GM18526 (cell line): Measurements from ENCODE around the gene CXCL10.

ENCODE experiments used
- POLR2A ChIP-seq: IDR thresholded peaks from 3 replicates; pipeline ENCODE4 v1.6.1; 2011; ENCODE audit not compliant: insufficient read length; ENCODE audit errors: extremely low read depth

CXCL10 gene

DNA sequence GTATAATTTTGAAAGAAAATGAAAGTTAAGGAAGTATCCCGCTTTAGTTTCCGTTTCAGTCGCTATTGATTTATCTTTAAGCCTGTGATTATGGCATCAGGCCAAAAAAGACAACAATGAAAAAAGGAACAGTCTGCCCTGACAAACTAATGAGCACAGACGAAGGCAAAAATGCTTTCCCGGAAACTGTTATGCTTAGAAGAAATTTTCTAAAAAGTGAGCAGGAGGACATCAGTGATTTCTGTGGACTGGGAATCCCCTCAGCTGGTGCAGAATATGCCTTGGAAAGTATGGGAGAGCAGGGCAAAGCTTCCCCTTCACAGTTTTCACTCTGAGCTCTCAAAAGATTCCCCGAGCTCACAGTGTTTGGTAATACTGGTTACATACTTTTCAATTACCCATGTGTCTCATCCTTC, 5.1 kb upstream of the CXCL10 start:
- no peak for TF ChIP-seq POLR2A

DNA sequence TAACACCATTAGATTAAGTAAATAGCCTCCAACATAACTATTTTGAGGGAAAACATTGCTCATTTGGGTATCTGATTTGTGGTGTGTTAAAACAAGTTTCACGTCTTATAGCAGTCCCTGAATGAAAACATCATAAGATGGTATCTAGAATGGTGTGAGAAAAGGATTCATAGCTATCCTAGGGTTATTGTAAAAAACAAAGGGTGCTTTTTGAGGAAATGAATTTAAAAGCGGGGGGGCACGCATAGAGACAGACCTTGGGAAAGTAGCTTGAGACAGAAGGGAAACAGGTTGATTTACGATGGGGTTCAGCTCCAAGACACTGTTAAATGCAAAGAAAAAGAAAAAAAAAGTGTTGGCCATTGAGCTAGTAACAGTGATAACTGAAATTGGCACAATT, 768 bp upstream of the CXCL10 start:
- no peak for TF ChIP-seq POLR2A

DNA sequence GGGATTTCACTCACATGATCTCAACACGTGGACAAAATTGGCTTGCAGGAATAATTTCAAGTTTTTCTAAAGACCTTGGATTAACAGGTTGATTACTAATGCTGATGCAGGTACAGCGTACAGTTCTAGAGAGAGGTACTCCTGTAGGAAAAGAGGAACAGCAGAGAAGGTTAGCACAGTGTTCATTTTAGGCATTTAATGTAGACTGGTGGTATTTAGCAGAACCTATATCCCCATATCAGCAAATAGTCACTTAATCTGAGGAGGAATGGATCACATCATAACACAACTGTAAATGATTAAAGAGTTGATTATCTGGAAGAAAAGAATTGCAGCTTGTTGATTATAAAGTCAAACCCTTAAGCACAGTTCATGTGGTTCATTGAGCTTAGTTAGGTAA, 620 bp downstream of the CXCL10 start:
- no peak for TF ChIP-seq POLR2A

DNA sequence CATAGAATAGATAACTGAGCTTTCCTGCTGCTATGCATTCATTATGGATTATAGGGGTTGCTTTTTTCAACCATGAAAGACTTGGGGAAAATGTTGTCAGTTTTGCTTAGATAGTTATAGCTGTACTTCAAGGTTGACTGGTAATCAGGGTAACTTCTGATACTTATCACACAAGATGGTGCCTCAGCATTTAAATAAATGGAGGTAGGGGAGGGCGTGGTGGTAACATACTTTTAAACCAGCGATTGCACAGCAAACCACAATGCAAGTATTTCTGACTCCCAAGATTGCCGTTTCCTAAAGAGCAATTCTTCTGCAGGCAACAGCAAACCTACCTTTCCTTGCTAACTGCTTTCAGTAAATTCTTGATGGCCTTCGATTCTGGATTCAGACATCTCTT, 1.3 kb downstream of the CXCL10 start:
- no peak for TF ChIP-seq POLR2A

DNA sequence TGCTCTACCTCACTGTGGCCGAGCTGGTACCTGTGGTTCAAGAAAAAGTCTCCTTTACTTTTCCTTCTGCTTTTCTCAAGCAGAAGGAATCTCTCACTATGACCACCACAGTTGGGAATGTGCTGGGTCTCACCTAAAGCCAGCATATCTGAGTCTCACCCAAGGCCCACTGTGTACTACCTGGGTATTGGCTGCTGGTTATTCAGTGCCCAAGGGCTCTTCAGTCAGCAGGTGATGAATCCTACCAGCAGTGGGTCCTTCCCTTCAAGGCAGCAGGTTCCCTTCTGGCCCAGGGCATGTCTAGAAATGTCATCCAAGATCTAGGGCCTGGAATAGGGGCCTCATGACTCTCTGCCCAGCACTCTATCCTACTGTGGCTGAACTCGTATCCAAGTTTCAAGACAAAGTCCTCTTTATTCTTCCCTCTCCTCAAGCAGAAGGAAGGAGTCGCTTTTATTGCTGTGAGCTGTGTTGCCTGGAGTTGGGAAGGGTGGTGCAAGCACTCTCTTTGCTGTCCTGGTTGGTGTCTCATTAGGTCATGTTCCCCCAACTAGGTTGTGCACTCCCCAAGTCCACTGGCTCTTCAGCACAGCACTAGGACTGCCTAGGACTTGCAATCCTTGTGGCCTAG, 6.1 kb downstream of the CXCL10 start:
- TF ChIP-seq POLR2A, result no peak

DNA sequence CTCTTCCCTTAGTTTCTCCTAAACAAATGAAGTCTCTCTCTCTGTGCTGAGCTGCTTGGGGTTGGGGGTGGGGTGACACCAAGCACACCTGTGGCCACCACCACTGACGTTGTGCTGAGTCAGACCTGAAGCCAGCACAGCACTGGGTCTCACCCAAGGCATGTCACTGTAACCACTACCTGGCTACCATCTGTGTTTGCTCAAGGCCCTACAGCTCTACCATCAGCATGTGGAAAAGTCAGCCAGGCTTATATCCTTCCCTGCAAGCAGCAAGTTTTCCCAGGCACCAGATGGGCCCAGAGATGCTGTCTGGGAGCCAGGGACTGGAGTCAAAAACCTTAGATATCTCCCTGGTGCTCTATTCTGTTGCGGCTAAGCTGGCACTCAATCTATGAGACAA, 6.9 kb downstream of the CXCL10 start:
- TF ChIP-seq POLR2A, result no peak

DNA sequence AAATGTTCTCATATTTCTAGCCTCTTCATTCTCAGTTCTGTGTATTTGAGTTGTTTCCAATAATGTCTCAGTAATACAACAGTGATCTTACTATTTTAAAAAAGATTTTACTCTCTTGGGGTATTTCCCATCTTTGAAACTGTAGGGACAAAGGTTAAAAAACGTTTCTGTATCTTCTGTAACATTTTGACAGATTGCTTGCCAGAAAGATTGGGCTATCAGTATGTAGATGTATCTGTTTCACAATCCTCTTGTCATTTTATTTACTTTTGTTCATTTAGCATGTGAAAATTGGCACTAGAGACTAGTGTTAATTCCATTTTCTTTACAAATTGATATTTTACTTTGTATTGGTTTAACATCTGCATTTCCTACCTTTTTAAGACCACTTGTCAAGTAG, 9.8 kb downstream of the CXCL10 start:
- no peak for TF ChIP-seq POLR2A

DNA sequence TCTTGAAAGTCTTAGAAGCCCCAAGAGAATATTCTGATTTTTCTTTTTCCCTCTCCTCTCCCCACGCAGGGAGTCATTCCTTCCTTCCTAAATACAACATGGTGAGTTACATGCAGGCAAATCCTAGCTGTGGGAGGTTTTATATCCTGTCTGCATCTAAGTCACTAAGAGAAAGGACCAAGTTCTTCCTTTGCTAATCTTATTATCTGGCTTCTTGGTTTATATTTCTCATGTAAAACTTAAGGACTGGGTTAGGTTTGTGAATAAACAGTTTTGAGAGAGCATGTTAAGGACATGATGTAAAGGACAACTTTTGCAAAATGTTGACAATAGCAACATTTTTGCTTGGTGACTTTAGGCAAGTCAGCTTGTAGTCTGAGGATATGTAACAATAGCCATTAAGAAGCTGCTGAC, 10.9 kb downstream of the CXCL10 start:
- TF ChIP-seq POLR2A, result no peak

DNA sequence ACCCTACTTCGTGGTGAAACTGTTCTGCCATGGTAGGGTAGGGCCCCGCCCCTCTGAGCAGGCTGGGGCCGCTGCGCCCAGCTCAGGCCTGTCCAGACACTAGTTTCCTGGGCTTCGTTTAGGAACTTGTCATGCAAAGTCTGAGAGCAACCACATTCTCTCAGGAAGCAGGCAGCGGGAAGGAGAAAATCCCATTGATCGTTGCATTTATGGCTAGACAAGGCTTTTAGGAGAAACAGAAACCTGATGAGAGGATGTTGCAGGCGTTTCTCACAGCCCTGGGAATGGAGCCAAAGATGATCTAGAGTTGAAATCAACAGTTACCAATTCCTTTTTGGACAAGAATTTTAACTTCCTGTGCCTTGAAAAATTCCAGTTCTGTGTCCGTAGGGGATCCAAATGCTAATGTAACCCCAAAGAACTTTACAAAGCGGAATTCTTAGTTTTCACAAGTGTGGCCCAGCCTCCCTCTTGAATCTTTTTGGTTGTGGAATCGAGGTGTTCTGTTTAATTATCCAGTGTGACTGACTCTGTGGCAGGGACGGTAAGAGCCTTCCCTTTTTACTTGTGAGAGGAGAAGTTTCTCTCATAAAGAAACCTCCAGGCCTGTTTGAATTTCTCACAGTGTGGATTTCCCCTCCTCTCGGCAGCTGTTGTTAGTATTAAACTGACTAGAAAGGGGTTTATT, 11.5 kb downstream of the CXCL10 start:
- no peak for TF ChIP-seq POLR2A

DNA sequence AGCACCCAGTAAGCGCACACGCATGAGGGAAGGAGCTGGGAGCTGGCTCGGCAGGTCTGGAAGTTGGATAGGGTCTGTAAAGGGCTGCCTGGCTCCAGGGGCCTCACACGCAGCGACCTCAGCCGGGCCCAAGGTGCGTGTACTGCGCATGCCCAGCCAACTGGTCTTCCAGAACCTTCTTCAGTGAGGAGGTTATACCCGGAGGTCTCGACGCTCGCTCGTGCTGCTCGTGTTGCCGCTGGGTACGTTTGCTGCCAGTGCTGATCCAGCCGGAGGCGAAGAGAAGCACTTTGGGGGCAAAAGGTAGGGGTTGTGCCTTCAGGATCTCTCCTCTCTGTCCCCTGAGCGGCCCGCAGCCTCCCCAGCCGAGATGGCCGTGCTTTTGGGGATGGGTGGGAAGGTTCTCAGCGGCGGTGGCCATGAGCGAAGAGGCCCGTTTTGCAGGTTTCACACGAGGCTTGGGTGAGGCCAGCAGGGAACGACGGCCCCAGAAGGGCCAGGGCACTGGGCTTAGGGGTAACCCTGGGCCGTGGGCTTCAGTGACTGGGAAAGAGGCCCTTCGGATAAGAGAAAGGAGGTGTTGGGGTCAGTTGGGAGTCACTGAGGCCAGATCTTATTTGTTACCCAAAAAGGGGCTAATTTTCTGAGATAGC, 12.2 kb downstream of the CXCL10 start:
- TF ChIP-seq POLR2A, result no peak

DNA sequence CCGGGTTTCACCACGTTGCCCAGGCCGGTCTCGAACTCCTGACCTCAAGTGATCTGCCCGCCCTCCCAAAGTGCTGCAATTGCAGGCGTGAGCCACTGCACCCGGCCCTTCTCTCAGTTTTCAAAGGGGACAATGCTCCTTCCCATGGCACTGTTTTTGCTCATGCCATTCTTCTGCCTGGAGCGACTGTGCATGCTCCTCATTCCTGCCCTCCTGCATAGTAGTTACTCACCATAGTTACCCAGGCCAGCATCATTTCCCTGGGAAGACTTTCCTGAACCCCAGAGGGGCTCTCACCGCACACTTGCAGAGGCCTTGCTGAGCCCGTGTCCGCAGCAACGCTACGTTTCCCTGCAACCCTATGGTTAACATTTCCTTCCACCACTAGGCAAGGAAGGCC, 12.7 kb downstream of the CXCL10 start:
- no peak for TF ChIP-seq POLR2A

DNA sequence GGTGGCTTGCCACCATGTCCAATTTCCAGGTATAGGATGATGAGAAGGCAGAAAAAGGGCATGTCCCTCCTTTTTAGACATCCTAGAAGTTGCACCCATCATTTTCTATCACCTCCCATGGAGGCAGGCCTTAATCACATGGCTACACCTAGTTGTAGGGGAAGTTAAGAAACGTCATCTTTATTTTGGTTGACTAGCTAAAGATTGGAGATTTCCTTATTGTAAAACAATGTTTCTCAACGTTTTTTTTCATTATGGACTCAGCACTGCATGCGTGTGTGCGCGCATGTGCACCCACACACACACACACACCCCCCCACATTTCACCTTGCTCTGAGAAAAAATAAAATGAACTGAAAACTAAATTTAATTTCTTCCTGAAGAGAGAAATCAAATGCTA, 14.0 kb downstream of the CXCL10 start:
- TF ChIP-seq POLR2A, result no peak

DNA sequence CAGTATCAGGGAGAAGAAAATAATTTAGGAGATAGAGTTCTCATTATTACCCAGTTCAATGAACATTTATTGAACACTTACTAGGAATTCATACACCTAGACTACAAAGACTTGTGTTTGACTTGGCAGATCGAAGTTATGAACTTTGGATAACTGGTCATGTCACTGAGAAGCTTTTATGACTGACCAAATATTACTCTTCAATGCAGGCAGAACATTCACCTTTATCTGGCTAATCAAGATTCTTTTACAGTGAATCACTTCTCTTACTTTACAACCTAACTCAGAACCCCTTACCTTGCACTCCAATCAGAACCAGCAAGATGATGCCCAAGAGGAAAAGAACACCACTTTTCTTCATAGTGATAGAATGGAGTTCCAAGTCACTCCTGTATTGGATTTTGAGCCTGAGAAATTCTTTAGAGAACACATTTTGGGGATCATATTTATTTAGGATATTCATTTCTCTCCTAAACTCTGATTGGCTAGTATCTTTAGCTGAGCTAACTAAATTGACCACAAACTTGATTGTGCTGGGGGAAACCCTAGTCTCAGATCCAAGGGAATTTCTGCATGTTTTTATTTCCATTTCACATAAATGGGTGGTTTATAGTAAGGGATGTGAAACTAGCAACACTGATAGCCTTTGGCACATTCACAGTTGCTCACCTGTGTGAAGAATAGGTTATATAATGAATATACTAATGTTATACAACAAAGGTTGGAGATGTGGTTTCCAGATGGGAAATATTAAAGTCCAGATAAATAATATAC, 16.0 kb downstream of the CXCL10 start, which contains the start of gene CXCL9:
TSS of gene CXCL9 (minus strand) at position 421 of the 774 bp plus-strand sequence. CDS start at position 361, 60 bp downstream.
- TF ChIP-seq POLR2A, result no peak

DNA sequence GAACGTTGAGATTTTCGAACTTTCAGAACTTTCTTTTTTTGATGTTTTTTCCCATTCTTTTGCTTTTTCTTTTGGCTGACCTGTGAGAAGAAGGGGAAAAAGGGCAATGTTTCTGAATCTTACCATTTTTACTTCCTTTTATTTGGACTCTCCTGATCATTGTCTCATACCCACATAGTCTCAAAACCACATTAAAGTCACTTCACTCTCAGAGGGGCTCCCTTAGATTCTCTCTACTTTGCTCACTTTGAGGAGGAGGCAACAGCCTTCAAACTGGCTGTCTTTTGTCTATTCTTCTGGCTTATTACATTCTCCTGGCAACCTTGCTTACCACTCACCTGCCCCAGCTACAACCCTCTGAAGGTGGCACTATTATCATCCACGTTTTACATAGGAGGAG, 19.7 kb downstream of the CXCL10 start:
- TF ChIP-seq POLR2A, result no peak

DNA sequence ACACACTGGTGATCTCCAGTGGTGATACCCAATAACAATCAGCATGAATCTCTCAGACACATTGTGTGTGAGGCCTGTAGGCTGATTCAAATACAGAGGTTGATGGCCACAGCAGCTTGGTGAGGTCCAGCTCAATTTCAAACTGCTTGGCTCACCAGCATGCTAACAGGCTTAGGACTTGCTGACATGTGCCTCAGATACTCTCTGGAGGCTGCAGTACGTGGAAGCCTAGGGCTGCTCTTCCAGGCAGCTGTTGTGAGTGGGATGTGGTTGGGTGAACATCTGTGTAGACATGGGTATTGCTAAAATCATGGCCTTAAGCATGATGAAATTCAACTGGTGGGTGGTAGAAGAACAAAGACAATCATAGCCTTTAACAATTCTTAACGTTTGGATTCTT, 20.3 kb downstream of the CXCL10 start:
- TF ChIP-seq POLR2A, result no peak

DNA sequence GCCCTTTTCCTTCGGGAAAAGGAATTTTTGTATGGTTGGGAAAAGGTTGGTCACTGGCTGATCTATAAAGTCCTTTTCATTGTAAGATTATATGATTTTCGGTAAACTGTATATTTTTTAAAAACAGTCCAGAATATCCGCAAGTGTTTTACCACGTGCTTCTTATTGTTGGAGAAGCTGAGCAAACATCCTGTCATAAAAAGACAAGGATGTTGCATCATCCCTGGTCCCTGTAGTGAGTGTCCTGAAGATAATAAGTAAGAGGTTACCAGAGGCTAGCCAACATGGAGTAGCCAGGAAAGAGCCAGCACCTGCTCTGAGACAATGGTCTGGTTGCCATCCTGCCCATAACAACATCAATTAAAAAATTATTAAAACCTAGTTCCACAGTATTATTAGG, 21.1 kb downstream of the CXCL10 start:
- no peak for TF ChIP-seq POLR2A
